ENCODE measurements around the gene QRICH1.

DNA sequence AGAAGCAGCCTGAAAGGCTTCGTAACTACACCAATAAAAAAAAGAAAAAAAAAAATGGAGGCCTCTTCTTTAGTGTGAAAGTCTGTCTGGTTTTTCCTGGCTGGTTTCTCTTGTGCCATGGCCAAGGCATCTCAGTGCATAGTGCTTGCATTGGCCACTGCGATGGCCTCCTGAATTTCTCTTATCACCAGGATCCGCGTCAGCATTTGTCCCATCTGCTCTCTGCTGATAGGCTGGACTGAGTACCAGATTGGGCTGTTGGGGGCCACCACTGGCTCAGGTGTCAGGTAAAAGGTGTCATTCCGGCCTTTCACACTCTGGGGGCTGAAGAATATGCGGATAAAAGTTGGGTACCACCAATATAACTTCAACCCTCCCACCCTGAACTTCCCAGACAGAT lies 63.5 kb downstream of the QRICH1 start:
- TF ChIP-seq POLR2A (IDR thresholded peaks at IDR 0.05) (no peak), CTCF (IDR thresholded peaks at IDR 0.05) (no peak), POLR2AphosphoS5 (IDR thresholded peaks at IDR 0.05) (no peak), EP300 (IDR thresholded peaks at IDR 0.05) (no peak)

Measured in suprapubic skin (tissue), 4 donors.